ENCODE results near the gene CEL.

DNA sequence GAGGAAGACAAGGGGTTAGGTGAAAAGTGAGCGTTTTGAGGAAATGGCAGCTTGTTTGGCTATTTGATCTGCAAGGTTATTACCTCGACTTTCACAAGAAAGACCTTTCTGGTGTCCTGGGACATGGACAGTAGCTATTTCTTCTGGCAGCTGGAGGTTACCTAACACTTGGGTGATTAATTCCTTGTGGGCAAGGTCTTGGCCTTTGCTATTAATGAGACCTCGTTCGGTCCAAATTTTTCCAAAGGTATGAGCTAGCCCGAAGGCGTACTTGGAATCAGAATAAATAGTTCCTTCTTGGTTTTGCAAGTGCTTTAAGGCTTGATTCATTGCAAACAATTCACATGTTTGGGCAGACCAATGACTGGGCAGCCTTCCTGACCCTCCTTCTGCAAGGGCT, 26.1 kb upstream of the CEL start:
- TF ChIP-seq, protein P1, sequence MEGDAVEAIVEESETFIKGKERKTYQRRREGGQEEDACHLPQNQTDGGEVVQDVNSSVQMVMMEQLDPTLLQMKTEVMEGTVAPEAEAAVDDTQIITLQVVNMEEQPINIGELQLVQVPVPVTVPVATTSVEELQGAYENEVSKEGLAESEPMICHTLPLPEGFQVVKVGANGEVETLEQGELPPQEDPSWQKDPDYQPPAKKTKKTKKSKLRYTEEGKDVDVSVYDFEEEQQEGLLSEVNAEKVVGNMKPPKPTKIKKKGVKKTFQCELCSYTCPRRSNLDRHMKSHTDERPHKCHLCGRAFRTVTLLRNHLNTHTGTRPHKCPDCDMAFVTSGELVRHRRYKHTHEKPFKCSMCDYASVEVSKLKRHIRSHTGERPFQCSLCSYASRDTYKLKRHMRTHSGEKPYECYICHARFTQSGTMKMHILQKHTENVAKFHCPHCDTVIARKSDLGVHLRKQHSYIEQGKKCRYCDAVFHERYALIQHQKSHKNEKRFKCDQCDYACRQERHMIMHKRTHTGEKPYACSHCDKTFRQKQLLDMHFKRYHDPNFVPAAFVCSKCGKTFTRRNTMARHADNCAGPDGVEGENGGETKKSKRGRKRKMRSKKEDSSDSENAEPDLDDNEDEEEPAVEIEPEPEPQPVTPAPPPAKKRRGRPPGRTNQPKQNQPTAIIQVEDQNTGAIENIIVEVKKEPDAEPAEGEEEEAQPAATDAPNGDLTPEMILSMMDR (IDR thresholded peaks at IDR 0.05) = no peak
- TF ChIP-seq POLR2A (IDR thresholded peaks at IDR 0.05) = no peak
